ENCODE results near the gene ZNF500.
A peak's percentile ranks its signal among the peaks of the same experiment; 100 is the strongest.
"Not testable (repeated sequence)": the region's sequence is repeated elsewhere in the genome, so short reads cannot be mapped to it uniquely, and the experiment has no call there.

Gene ZNF500

DNA sequence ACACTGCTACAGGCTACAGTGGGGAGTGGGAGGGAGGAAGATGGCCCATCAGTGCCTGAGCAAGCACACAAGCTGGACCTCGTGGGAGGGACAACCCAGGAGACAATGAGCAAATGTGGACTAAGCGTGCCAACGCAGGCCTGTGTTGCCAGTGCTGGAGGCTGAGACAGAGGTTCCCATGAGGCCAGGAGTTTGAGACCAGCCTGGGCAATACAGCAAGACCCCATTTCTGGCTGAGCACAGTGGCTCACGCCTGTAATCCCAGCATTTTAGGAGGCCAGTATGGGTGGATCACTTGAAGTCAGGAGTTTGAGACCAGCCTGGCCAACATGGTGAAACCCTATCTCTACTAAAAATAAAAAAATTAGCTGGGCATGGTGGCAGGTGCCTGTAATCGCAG is 28.6 kb downstream of the ZNF500 start:
- DNase-seq = not testable (repeated sequence)

DNA sequence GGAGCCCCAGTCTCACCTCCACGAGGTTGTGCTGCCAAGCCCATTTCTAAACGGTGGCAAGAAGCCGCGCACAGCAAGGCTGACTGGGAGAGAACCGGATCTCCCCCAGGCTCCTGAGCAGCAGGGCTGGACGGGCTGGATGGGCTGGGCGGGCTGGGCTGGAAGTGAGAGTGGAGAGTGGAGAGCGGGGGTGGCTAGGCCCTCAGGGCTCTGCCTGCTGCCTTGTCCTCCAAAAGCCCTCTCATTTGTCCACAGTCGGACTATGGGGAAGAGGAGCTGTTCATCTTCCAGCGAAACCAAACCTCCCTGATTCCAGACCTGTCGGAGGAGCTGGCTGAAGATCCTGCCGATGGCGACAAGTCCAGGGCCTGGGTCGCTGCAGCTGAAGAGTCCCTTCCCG is 29.4 kb downstream of the ZNF500 start:
- no peak for DNase-seq

DNA sequence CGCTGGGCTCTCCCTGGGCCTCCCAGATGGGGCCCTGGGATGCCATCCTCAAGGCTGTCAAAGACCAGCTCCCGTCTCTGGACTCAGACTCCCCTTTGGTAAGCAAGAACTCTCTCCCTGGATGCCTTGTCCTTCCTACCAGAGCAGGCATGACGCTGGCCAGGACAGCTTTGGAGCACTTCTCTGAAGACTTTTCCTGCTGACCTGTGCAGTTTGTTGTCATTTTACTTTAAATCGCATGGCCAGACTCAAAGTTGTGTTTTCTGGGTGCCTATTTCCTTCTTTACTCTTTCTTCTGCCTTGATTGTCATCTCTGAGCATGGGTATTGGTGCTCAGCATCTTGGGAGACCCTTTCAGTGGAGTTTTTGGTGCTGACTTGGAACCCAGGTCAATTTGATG is 30.4 kb downstream of the ZNF500 start:
- no peak for DNase-seq

DNA sequence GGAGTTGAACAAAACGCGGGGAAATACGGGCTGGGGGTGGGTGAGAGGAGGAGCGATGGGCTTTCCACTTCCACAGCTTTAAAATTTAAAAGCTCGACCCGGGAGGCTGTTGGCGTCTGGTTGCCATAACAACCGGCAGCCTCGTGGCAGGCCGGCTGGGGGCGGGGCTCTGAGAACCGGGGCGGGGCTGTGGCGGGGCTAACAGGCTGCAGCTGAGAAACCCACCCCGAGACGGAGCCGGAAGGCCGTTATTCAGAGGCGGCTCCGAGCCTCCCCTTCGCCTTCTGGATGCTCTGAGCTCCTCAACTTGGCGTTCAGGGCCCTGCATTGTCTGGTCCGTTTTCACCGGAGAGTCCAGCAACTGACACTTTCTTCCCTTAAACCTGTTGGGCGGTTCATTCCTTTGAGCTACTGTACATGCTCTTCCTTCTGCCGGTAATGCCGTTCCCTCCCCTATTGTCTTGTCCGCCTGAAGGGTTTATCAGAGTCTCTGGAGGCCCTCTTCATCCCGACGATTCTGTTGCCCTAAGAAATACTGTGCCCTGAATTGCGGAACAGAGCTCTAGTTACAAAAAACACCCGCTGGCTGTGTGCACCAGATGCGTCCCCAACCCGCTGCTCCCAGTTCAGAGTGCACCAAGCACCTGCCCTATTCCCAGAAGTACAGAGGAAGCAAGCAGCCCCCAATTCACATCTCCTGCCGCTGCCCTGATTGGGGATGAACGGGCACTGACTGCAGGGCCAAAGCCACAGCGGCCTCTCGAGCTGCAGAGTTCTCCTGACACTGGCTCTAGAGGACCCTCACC is 32.0 kb downstream of the ZNF500 start:
- no peak for DNase-seq

DNA sequence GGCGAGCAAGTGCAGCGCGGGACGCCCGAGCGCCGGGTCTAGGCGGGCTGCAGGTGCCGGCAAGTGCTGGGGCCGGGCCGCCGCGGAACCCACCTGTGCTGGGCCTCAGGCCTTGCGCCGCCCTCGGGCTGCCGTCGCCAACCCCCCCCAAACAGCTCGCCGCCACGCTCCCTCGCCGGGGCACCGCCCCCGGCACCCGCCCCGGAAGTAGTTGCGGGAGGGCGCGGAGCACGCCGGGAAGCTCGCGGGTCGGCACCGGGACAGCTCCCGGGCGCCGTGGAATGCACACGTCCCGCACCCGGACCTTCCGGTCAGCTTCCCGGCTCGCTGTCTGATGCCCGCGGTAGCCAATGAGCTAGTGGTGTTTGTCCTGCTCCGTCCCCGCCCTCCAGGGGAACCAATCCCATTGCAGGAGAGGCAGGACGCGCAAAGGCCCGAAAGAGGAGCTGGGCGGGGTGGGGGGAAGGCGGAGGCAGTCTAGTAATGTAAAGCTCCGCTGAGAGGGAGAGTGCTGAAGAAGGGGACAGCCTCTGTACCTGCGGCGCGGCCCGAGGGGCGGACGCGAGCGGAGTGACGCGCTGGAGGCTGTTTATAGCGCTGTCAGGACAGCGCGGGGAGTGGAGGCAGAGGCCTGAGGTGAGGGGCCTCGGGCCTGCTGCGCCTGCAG is 32.8 kb downstream of the ZNF500 start, which contains the start of the genes ANKS3 and DNAAF8:
Gene ANKS3 (minus strand): TSS at position 209 of the 667 bp plus-strand sequence. CDS start 4,122 bp downstream, outside the sequence.
Gene DNAAF8 (plus strand): TSS at position 475 of the 667 bp plus-strand sequence. CDS start 1,978 bp downstream, outside the sequence.
- peak; percentile 28 for DNase-seq

DNA sequence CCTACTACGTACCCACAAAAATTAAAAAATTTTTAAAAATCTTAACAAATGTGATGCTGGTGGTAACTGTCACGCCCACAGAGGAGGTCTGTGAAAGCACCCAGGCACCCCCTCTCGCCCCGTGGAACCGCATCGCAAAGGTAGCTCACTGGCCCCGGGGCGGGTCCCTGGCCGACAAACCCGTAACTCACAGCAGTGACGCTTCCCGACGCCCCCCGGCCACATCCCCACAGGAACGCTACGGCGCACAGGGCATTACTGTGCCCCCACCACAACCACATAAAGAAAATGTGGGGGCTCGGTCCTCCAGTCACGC is 33.3 kb downstream of the ZNF500 start:
- DNase-seq = no peak

GRCh38 chr16:4733211-4733742 is 33.7 kb downstream of the ZNF500 start:
- no peak for DNase-seq

- DNase-seq = no peak
Observed at GRCh38 chr16:4729876-4730275, 37.1 kb downstream of the ZNF500 start.

DNA sequence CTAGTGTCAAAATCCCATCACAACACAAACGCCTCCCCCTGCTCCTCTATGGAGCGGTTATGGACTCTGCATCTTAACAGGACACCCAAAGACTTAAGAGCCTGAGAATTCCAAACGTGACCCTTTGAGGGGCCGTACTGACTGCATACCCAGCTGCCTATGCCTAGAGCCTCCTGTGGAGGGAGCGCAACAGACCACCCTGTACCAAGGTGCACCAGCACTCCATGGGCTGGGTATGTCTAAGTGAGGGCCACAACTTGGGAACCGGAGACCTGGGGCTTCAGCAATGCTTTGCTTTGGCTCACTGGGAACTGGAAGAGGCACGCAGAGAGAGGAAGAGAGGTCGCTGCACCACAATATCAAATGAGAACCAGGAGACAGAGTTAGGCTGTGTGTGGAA is 38.3 kb downstream of the ZNF500 start:
- DNase-seq = no peak

DNA sequence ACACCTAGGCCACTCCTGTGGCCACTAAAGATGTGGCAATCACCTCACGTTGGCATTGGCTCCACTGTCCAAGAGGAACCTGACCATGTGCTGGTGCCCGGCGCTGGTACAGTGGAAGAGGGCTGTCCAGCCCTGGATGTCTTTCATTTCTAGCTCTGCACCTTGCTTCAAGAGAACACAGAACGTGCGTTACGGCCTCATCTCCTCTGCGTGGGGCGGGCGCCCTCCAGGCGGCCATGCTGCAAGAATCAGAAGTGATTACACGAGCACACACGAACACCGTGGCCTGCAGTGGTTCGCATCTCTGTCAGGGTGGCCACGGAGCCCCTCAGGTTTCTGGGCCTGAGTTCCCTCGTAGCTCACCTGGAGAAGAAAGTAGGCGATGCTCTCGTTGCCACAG is 40.3 kb downstream of the ZNF500 start:
- DNase-seq = no peak

DNA sequence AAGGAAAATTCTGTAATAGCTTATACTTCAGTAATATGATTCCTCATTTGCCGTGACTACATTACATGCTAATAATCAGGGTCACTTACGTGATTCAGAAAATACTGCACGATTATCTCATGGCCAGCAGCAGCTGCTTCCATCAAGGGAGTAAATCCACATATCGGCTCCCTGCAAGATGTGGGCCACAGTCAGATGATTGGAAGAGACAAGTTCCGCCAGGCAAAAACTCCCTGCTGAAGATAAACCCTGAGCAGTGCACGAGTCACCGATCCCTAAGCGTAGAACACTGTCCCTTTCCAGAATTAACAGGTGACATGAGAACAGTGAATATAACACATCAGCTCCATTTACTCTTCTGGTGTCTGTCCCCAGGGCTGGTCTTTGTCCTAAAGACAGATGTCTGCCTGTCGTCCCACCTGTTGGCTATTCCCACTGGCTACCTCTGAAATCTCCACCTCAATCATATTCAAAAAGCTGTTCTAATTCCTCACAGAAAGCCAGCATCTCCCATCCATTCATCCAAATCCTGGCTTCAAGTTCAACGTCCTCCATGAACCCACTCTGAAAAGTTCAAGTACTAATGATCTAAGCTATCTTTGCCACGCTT is 42.2 kb downstream of the ZNF500 start:
- DNase-seq = no peak

GRCh38 chr16:4723071-4723767 is 43.7 kb downstream of the ZNF500 start:
- DNase-seq = no peak

GRCh38 chr16:4718466-4718865 is 48.5 kb downstream of the ZNF500 start:
- no peak for DNase-seq

DNA sequence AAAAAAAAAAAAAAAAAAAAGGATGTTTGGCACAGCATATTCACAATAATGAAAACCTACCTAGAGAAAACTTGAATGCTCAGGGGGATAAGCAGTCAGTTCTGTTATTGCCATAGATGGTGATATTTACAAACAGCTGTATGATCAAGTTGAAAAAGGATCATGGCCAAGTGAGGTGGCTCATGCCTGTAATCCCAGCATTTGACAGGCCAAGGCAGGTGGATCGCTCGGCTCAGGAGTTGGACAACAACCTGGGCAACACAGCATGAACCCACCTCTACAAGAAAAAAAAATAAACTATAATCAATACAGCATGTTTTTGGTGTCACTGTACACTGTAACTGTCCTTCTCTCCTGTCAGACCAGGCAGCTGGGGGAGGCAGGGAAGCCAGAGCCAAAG is 52.0 kb downstream of the ZNF500 start:
- DNase-seq = no peak

- no peak for DNase-seq
Observed at GRCh38 chr16:4713663-4714501, 53.1 kb downstream of the ZNF500 start.

GRCh38 chr16:4709481-4709880 is 57.5 kb downstream of the ZNF500 start:
- DNase-seq = no peak

DNA sequence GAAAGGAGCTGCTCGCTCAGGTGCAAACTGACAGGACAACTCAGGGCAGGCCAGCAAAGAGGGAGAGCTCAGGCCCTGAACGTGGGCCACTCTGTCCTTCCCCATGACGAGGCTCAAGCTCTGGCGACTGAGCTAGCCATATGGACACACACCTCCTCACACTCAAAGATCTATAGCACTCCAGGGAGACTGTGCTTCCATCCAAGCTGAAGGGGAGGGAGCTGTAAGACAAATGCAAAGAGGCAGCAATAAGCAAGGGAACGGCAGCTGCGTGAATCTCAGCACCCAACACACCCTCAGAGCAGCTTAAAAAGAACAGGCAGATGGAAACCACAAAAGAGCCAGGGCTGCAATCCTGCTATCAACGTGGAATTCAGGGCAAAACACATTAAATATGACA is 60.1 kb downstream of the ZNF500 start:
- DNase-seq = no peak

DNA sequence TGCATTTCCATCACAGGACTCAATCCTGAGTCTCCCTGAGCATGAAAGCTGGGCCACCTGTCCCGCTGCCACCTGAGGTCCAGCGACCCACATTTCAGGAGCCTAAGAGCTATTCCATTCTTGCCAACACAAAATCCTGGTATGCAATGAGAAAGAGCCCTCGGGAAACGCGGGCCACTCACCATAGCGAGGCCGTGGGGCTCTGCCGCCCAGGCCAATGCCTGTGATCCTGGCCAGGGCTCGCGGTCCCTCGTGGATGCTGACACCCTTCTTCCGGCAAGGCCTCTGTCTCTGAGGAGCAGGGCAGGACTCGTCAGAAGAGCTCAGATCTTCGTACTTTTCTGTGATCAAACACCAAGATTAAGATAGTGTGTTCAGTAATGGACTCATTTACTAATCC is 62.0 kb downstream of the ZNF500 start:
- DNase-seq = no peak

- no peak for DNase-seq
Observed at GRCh38 chr16:4704491-4704890, 62.5 kb downstream of the ZNF500 start.

DNA sequence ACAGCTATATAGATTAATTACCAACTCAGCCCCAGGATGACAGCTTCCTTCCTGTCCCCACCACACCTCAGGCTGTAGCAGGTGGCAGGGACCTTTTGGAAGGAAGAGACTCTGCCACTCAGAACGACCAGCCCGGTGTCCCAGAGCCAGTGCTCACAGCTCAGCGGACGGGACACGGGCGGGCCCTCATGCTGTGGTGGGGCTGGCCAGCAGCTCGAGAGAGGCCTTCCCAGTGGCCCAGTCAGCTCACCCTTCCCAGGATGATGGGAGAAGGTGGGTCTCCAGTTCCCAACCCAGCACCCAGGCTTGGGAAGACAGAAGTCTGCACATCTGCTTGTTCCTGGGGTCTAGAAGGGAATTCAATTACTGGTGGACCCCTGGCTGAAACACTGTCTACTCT is 63.1 kb downstream of the ZNF500 start:
- no peak for DNase-seq

DNA sequence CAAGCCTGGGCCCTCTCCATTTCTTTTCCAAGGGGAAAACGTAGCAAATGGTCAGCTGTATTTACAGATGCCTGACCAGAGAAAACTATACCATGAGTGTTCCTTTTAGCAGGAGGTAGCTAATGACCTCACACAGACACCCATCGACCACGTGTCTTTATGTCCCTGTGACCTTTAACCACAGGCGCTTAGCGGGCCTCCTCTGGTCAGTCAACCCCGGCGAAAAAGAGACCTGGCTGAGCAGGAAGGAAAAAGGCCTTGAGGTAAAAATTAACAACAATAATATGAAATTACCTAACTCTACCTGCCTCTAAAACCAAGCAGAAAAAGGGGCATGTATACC is 64.5 kb downstream of the ZNF500 start:
- DNase-seq = no peak

GRCh38 chr16:4701791-4702465 is 65.0 kb downstream of the ZNF500 start:
- no peak for DNase-seq
